Muscle of leg (tissue), 11 donors: ENCODE measurements around the gene PLA2G4E. TPM values are rescaled to one million over a fixed set of nuclear protein-coding genes. Genes with fewer than 3 reads are reported as not detected.

Experiments
- DNase-seq: peaks from one replicate; pipeline ENCODE4 v3.0.0; 2013
- H3K27ac ChIP-seq: one replicate; pipeline ENCODE4 v1.5.1; 2013; ENCODE audit warnings: mild to moderate bottlenecking, low read length, control low read depth
- H3K27me3 ChIP-seq: one replicate; pipeline ENCODE4 v1.6.1; 2013; ENCODE audit warnings: low read length; ENCODE audit not compliant: control insufficient read depth, insufficient read depth
- H3K36me3 ChIP-seq: one replicate; pipeline ENCODE4 v1.6.1; 2013; ENCODE audit warnings: low read length; ENCODE audit not compliant: control insufficient read depth, insufficient read depth
- H3K4me1 ChIP-seq: one replicate; pipeline ENCODE4 v1.6.1; 2013; ENCODE audit warnings: low read length; ENCODE audit not compliant: control insufficient read depth, insufficient read depth
- H3K4me3 ChIP-seq: one replicate; pipeline ENCODE4 v1.5.1; 2013; ENCODE audit warnings: low read length, control low read depth
- H3K9me3 ChIP-seq: replicated peaks from 2 replicates; pipeline ENCODE4 v1.6.1; 2013; ENCODE audit warnings: low read depth, low read length; ENCODE audit not compliant: control insufficient read depth
- WGBS: methylation state at CpG from one replicate; pipeline ENCODE4 v1.1.5; 2013; ENCODE audit warnings: missing lambda C conversion rate; ENCODE audit not compliant: insufficient coverage; 5-methylcytosine and 5-hydroxymethylcytosine counted together
- polyA plus RNA-seq, 8 donors: library from polyadenylated mRNA; unstranded; fragments of 120-200 nt; gene quantifications; one replicate each; pipeline versions ENCODE4 v1.2.1 to v1.2.3, GENCODE V29; 2013; ENCODE audit warnings: inconsistent platforms in 1 of 8, low replicate concordance in 1 of 8; ENCODE audit not compliant: insufficient read length in 8 of 8, insufficient read depth in 1 of 8
- total RNA-seq: library from RNA; stranded (reverse); fragments of 120-200 nt; gene quantifications from one replicate; pipeline ENCODE4 v1.2.4, GENCODE V29; 2013

Gene PLA2G4E
- total and polyA plus RNA-seq, 9 donors: 0.44 to 2.3 (median 1.0) TPM

- no peak for DNase-seq
- WGBS: 83% methylated on average over 1 of the region's 2 CpGs
- Histone ChIP-seq H3K9me3 (no peaks in the 10 kb centered on the region), H3K4me3 (no peak overlapping the region), H3K27ac (no peak overlapping the region), H3K36me3 (no peaks in the 10 kb centered on the region), H3K4me1 (peaks cover 48% of the 10 kb centered on the region), H3K27me3 (peaks cover 15% of the 10 kb centered on the region)
Measured at GRCh38 chr15:42053914-42054313, 33.1 kb upstream of the PLA2G4E start.

DNA sequence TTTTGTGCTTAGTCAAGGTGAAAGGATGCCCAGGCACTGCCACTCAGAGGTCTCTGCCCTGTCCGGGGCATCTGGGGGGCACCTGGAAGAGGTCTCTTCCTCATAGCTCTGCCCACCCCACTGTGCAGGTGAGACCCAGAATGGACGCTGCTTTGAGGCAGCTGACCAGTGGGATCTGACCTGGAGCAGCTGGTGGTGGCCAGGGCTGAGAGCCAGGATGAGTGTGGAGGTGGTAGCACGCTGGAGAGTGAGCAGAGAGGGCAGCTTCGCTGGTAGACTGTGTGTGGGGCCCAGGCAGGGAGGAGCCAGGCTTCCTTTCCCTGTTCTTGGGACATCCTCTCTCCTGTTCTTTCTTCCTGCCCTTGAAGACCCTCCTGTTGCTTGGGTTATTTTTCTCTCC lies 32.2 kb upstream of the PLA2G4E start:
- DNase-seq: no peak
- Histone ChIP-seq H3K4me3 (no peak overlapping the region), H3K4me1 (peaks cover 48% of the 10 kb centered on the region), H3K9me3 (no peaks in the 10 kb centered on the region), H3K36me3 (no peaks in the 10 kb centered on the region), H3K27me3 (peaks cover 15% of the 10 kb centered on the region), H3K27ac (peak overlapping the region; percentile 58)
- WGBS: 43% methylated on average over 1 of the region's 4 CpGs

GRCh38 chr15:42050484-42051255 lies 29.8 kb upstream of the PLA2G4E start:
- peak; percentile 64 for DNase-seq
- H3K27ac ChIP-seq: peak overlapping the region; percentile 63
- H3K4me3 ChIP-seq: no peak overlapping the region
- no peaks in the 10 kb centered on the region for H3K36me3 ChIP-seq
- WGBS: 46% methylated on average over 8 of the region's 10 CpGs
- no peaks in the 10 kb centered on the region for H3K9me3 ChIP-seq
- no peaks in the 10 kb centered on the region for H3K27me3 ChIP-seq
- H3K4me1 ChIP-seq: peaks cover 36% of the 10 kb centered on the region

DNA sequence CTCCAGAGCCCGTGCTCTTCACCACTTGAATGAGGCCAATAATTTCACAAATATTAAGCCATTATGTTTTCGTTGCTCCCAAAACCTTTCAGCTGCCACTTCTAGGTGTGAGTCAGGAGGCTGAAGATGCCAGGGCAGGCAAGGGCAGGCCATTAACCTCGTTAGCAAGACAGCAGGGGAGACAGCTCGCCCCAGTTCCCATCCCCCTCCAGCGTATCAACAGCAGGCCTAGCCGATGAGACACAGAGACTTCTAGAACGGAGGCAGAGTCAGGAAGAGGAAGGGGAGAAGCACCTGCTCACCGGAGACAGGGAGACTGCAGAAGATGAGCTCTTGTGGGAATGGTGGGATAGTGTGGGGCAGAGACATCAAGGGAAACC lies 28.0 kb upstream of the PLA2G4E start:
- peaks cover 39% of the 10 kb centered on the region for H3K4me1 ChIP-seq
- H3K9me3 ChIP-seq: no peaks in the 10 kb centered on the region
- no peak overlapping the region for H3K4me3 ChIP-seq
- 83% methylated on average over 1 of the region's 8 CpGs for WGBS
- H3K27ac ChIP-seq: no peak overlapping the region
- DNase-seq: no peak
- no peaks in the 10 kb centered on the region for H3K27me3 ChIP-seq
- no peaks in the 10 kb centered on the region for H3K36me3 ChIP-seq

GRCh38 chr15:42048080-42048820 lies 27.4 kb upstream of the PLA2G4E start:
- WGBS: 88% methylated on average over 3 of the region's 9 CpGs
- no peak for DNase-seq
- Histone ChIP-seq H3K4me1 (peaks cover 38% of the 10 kb centered on the region), H3K36me3 (no peaks in the 10 kb centered on the region), H3K27ac (no peak overlapping the region), H3K27me3 (no peaks in the 10 kb centered on the region), H3K4me3 (no peak overlapping the region), H3K9me3 (no peaks in the 10 kb centered on the region)

- no CpG with 5 or more reads among the region's 2 CpGs for WGBS
- Histone ChIP-seq H3K36me3 (no peaks in the 10 kb centered on the region), H3K27me3 (no peaks in the 10 kb centered on the region), H3K27ac (no peak overlapping the region), H3K4me1 (peaks cover 32% of the 10 kb centered on the region), H3K9me3 (no peaks in the 10 kb centered on the region), H3K4me3 (no peak overlapping the region)
- DNase-seq: no peak
Measured at GRCh38 chr15:42046597-42046996, 25.8 kb upstream of the PLA2G4E start.

DNA sequence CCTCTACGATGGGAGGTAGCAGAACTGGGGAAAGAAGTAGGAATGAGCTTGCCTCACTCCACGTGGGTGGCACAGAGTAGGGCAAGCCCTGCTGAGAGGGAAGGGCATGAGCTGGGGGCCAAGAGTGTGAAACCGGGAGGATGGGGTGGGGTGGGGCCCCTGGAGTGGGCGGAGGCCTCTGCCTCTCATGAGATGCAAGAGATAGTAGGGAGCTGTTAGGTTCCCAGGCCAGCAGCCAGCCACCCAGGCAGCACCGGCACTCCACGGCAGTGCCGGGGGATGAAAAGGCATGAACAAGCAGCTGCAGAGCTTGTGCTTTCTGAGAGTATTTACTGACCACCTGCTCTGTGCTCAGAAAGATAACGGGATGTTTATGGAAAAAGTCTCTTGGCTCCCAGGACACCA lies 24.4 kb upstream of the PLA2G4E start:
- no peaks in the 10 kb centered on the region for H3K9me3 ChIP-seq
- WGBS: 33% methylated on average over 7 of the region's 8 CpGs
- H3K4me1 ChIP-seq: peaks cover 18% of the 10 kb centered on the region
- H3K27me3 ChIP-seq: no peaks in the 10 kb centered on the region
- no peak overlapping the region for H3K27ac ChIP-seq
- H3K4me3 ChIP-seq: no peak overlapping the region
- no peaks in the 10 kb centered on the region for H3K36me3 ChIP-seq
- no peak for DNase-seq

DNA sequence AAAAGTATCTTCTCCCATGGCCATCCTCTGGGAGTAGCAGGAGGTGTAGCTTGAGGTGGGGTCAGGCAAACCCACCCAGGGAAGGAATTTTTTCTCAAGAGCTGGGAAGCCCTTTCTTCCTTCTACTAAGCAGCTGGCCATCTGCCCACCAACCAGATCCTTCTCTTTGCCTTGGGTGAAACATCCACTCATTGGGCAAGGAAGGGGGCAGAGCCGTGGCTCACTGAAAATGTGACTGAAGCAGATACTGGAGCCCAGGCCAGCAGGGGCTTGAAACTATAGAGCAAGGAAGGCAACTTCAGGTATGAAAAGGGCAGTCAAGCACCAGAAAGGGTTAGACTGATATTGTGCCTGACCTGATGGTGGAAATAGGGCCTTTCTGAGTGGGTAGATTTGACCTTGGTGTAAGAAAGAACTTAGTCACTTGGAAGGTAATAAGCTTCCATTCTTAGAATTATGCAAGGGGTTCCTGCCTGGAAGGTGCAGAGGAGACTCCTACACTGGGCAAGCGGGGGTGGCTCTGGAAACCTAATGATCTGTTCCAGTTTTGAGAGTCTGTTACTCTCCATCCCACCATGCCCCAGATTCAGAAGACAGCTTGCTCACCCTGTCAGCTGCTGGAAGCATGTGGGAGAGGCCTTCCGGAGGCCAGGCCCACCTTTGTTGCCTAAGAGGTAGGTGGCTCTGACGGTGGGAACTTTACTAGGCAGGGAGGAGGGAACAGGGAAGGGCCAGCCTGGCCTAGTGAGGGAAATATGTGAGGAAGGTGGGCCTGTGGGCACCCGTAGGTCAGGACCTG lies 22.0 kb upstream of the PLA2G4E start:
- H3K27me3 ChIP-seq: no peaks in the 10 kb centered on the region
- H3K4me1 ChIP-seq: peaks cover 8% of the 10 kb centered on the region
- no peak overlapping the region for H3K27ac ChIP-seq
- H3K4me3 ChIP-seq: no peak overlapping the region
- no peaks in the 10 kb centered on the region for H3K36me3 ChIP-seq
- no peaks in the 10 kb centered on the region for H3K9me3 ChIP-seq
- DNase-seq: no peak
- WGBS: 79% methylated on average over 4 of the region's 5 CpGs

DNA sequence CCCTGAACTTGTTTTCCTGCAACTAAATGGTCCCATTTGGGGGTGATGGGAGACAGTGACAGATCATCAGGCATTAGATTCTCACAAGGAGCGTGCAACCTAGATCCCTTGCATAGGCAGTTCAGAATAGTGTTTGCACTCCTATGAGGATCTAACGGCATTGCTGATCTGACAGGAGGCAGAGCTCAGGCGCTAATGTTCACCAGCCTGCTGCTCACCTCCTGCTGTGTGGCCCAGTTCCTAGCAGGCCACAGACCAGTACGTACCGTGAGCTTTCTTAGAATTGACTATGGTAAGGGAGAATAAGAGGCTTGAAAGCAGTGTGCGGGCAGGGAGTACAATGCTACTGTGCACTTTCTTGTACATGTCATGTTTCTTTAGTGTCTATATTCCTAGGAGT lies 17.6 kb upstream of the PLA2G4E start:
- DNase-seq: no peak
- H3K4me3 ChIP-seq: no peak overlapping the region
- no peaks in the 10 kb centered on the region for H3K4me1 ChIP-seq
- H3K27me3 ChIP-seq: no peaks in the 10 kb centered on the region
- H3K27ac ChIP-seq: no peak overlapping the region
- 90% methylated on average over 5 of the region's 6 CpGs for WGBS
- H3K9me3 ChIP-seq: no peaks in the 10 kb centered on the region
- H3K36me3 ChIP-seq: no peaks in the 10 kb centered on the region

GRCh38 chr15:42037656-42038055 lies 16.8 kb upstream of the PLA2G4E start:
- H3K36me3 ChIP-seq: no peaks in the 10 kb centered on the region
- H3K27me3 ChIP-seq: no peaks in the 10 kb centered on the region
- no peak overlapping the region for H3K4me3 ChIP-seq
- H3K27ac ChIP-seq: no peak overlapping the region
- no peaks in the 10 kb centered on the region for H3K9me3 ChIP-seq
- H3K4me1 ChIP-seq: no peaks in the 10 kb centered on the region
- WGBS: 83% methylated on average over 4 of the region's 8 CpGs
- no peak for DNase-seq
